ENCODE results near the gene NEK10.

The NEK10 gene

GRCh38 chr3:27354588-27355203 is 14.5 kb downstream of the NEK10 start:
- H3F3A ChIP-seq (ENCODE audit: low read depth) = peaks cover 4% of the 10 kb centered on the region; the same call in 1 of the 2 replicates
- H3K27me3 ChIP-seq (ENCODE audit: insufficient read depth, low read length, poor library complexity, severe bottlenecking) = no peaks in the 10 kb centered on the region
- H3K9me2 ChIP-seq (replicated peaks; ENCODE audit: low read depth, low read length) = no peaks in the 10 kb centered on the region
- H3K9me3 ChIP-seq (ENCODE audit: insufficient read depth, low read depth, low read length) = no peaks in the 10 kb centered on the region
- no peak overlapping the region for H3K4me2 ChIP-seq (ENCODE audit: low read depth, low read length, poor library complexity, severe bottlenecking)
- no peaks in the 10 kb centered on the region for H3K36me3 ChIP-seq (ENCODE audit: insufficient read depth, low read length)
- H3K79me2 ChIP-seq (ENCODE audit: insufficient read depth, low read length) = no peaks in the 10 kb centered on the region
- H2AFZ ChIP-seq (ENCODE audit: low read length) = no peak overlapping the region
- no peak overlapping the region for H3K9ac ChIP-seq (ENCODE audit: low read depth, low read length, poor library complexity, severe bottlenecking)
- no peaks in the 10 kb centered on the region for H4K20me1 ChIP-seq (ENCODE audit: insufficient read depth, low read length, poor library complexity, severe bottlenecking)
- no peak overlapping the region for H3K4me3 ChIP-seq (ENCODE audit: low read length, poor library complexity, severe bottlenecking)
- TF ChIP-seq CTCF (conservative IDR thresholded peaks at IDR 0.05; ENCODE audit: low read length) (no peak), EZH2phosphoT487 (IDR thresholded peaks at IDR 0.05; ENCODE audit: borderline replicate concordance) (no peak)
- peaks cover 25% of the 10 kb centered on the region for H3K4me1 ChIP-seq (ENCODE audit: insufficient read depth, low read length, poor library complexity, severe bottlenecking)

GRCh38 chr3:27354161-27354560 is 15.0 kb downstream of the NEK10 start:
- Histone ChIP-seq H3K36me3 (ENCODE audit: insufficient read depth, low read length) (no peaks in the 10 kb centered on the region), H3K4me1 (ENCODE audit: insufficient read depth, low read length, poor library complexity, severe bottlenecking) (peaks cover 25% of the 10 kb centered on the region), H3F3A (ENCODE audit: low read depth) (peaks cover under 1% of the 10 kb centered on the region; the same call in 1 of the 2 replicates), H3K9ac (ENCODE audit: low read depth, low read length, poor library complexity, severe bottlenecking) (no peak overlapping the region), H3K4me3 (ENCODE audit: low read length, poor library complexity, severe bottlenecking) (no peak overlapping the region), H3K9me2 (replicated peaks; ENCODE audit: low read depth, low read length) (no peaks in the 10 kb centered on the region), H3K4me2 (ENCODE audit: low read depth, low read length, poor library complexity, severe bottlenecking) (no peak overlapping the region), H3K9me3 (ENCODE audit: insufficient read depth, low read depth, low read length) (no peaks in the 10 kb centered on the region), H2AFZ (ENCODE audit: low read length) (no peak overlapping the region), H3K79me2 (ENCODE audit: insufficient read depth, low read length) (no peaks in the 10 kb centered on the region), H4K20me1 (ENCODE audit: insufficient read depth, low read length, poor library complexity, severe bottlenecking) (no peaks in the 10 kb centered on the region), H3K27me3 (ENCODE audit: insufficient read depth, low read length, poor library complexity, severe bottlenecking) (no peaks in the 10 kb centered on the region)
- TF ChIP-seq EZH2phosphoT487 (IDR thresholded peaks at IDR 0.05; ENCODE audit: borderline replicate concordance) (no peak), CTCF (conservative IDR thresholded peaks at IDR 0.05; ENCODE audit: low read length) (no peak)

GRCh38 chr3:27353221-27353620 is 16.0 kb downstream of the NEK10 start:
- Histone ChIP-seq H3K79me2 (ENCODE audit: insufficient read depth, low read length) (no peaks in the 10 kb centered on the region), H3K4me1 (ENCODE audit: insufficient read depth, low read length, poor library complexity, severe bottlenecking) (peaks cover 15% of the 10 kb centered on the region), H3K36me3 (ENCODE audit: insufficient read depth, low read length) (no peaks in the 10 kb centered on the region), H2AFZ (ENCODE audit: low read length) (no peak overlapping the region), H3K4me2 (ENCODE audit: low read depth, low read length, poor library complexity, severe bottlenecking) (no peak overlapping the region), H4K20me1 (ENCODE audit: insufficient read depth, low read length, poor library complexity, severe bottlenecking) (no peaks in the 10 kb centered on the region), H3K27me3 (ENCODE audit: insufficient read depth, low read length, poor library complexity, severe bottlenecking) (no peaks in the 10 kb centered on the region), H3F3A (ENCODE audit: low read depth) (no peaks in the 10 kb centered on the region), H3K4me3 (ENCODE audit: low read length, poor library complexity, severe bottlenecking) (no peak overlapping the region), H3K9ac (ENCODE audit: low read depth, low read length, poor library complexity, severe bottlenecking) (no peak overlapping the region), H3K9me3 (ENCODE audit: insufficient read depth, low read depth, low read length) (no peaks in the 10 kb centered on the region), H3K9me2 (replicated peaks; ENCODE audit: low read depth, low read length) (no peaks in the 10 kb centered on the region)
- TF ChIP-seq EZH2phosphoT487 (IDR thresholded peaks at IDR 0.05; ENCODE audit: borderline replicate concordance) = no peak
- no peak for TF ChIP-seq CTCF (conservative IDR thresholded peaks at IDR 0.05; ENCODE audit: low read length)

All from Loucy (cell line).